Aorta (tissue), 5 donors: ENCODE data around the gene B3GNT5. TPM values are rescaled to one million over a fixed set of nuclear protein-coding genes. Genes with fewer than 3 reads are reported as not detected.

Experiments
- ATAC-seq: fragments of 200-7000 bp; cut with Tn5 transposase; one replicate; pipeline ENCODE4 v1.9.1; 2022; ENCODE audit warnings: moderate library complexity; ENCODE audit not compliant: low FRiP score
- DNase-seq, 2 donors: peaks; one replicate each; pipeline ENCODE4 v3.0.0-alpha.2; 2020
- H3K27ac ChIP-seq, 2 donors: one replicate each; pipeline ENCODE4 v1.5.1; 2013; ENCODE audit warnings: low read length in 2 of 2, mild to moderate bottlenecking in 2 of 2, moderate library complexity in 2 of 2, control low read depth in 1 of 2, inconsistent platforms in 1 of 2, low read depth in 1 of 2
- H3K27me3 ChIP-seq, 2 donors: one replicate each; pipeline ENCODE4 v1.6.1; 2013; ENCODE audit warnings: control low read depth in 1 of 2, low read length in 1 of 2, mild to moderate bottlenecking in 1 of 2, moderate library complexity in 1 of 2; ENCODE audit not compliant: insufficient read depth in 2 of 2, control insufficient read depth in 1 of 2
- H3K36me3 ChIP-seq, 2 donors: one replicate each; pipeline ENCODE4 v1.6.1; 2013; ENCODE audit warnings: control low read depth in 1 of 2, low read length in 1 of 2, mild to moderate bottlenecking in 1 of 2; ENCODE audit not compliant: insufficient read depth in 2 of 2, control insufficient read depth in 1 of 2
- H3K4me1 ChIP-seq, 2 donors: one replicate each; pipeline ENCODE4 v1.6.1; 2013; ENCODE audit warnings: low read length in 2 of 2, control low read depth in 1 of 2, mild to moderate bottlenecking in 1 of 2, moderate library complexity in 1 of 2; ENCODE audit not compliant: insufficient read depth in 2 of 2, control insufficient read depth in 1 of 2
- H3K4me3 ChIP-seq, 2 donors: one replicate each; pipeline ENCODE4 v1.5.1; 2013; ENCODE audit warnings: low read length in 2 of 2, control low read depth in 1 of 2, mild to moderate bottlenecking in 1 of 2
- H3K9me3 ChIP-seq: one replicate; pipeline ENCODE4 v1.6.1; 2013; ENCODE audit warnings: mild to moderate bottlenecking, low read length; ENCODE audit not compliant: control insufficient read depth
- WGBS, 2 donors: extraction: QIAGEN DNeasy Blood & Tissue Kit; methylation state at CpG; one replicate each; pipeline ENCODE4 v1.1.7; 2013; 5-methylcytosine and 5-hydroxymethylcytosine counted together
- intact Hi-C, 2 donors: fragments of 100-400 bp; cut with DNase I; formaldehyde crosslinking; loops; one replicate each; pipeline versions ENCODE4 v1.14.2 to v1.15.0; 2022
- polyA plus RNA-seq, 2 donors: library from polyadenylated mRNA; stranded (reverse); fragments of 200-250 nt; gene quantifications; one replicate each; pipeline ENCODE4 v1.2.3, GENCODE V29; 2013
- total RNA-seq, 2 donors: library from RNA; stranded (reverse); fragmentation: NEBNext Ultra II Directional; extraction: Animal tissue kit (Norgen Biotek cat#: 25700); gene quantifications; one replicate each; pipeline ENCODE4 v1.2.1, GENCODE V29; 2021
- donor health status: healthy with polysubstance abuse.
- donor health status: Bipolar disorder and iron deficiency.
- donor health status: DM: no; HTN: no; CAD: no.
- donor health status: DM: no; HTN: no; CAD: no.
- donor health status: DM: yes; HTN: yes; CAD: no.

B3GNT5 gene
- total and polyA plus RNA-seq, 4 donors = 1.6 to 12.5 (median 9.6) TPM

DNA sequence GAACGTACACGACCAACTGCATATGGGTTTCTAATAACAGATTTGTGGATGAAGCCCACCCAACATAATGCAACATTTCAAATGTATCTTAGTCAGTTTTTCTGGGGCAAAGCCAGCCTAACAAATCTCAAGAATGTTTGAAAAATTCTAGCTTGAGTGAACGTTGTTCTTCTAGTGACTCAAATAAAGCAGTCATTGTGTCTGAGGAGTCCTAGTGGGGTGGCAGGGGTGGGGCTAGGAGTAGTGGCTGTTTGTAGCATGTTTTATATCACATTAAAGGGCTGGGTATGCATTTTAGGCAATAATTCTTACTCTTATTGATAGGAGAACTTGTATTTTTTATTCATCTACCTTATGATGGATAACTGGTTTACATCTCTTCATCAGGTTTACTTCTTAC lies 6.0 kb downstream of the B3GNT5 start:
- no peak overlapping the region for H3K4me3 ChIP-seq
- H3K36me3 ChIP-seq = no peaks in the 10 kb centered on the region
- H3K9me3 ChIP-seq = no peaks in the 10 kb centered on the region
- DNase-seq = no peak
- no peaks in the 10 kb centered on the region for H3K27me3 ChIP-seq
- WGBS, 2 donors = 70 to 71% methylated on average over 3 of the region's 3 CpGs
- intact Hi-C loops = loop anchor here in 1 of 2 donors (10.0 kb wide), 1 partner anchor 126 kb away; no protein-coding TSS in a partner anchor
- H3K4me1 ChIP-seq = no peaks in the 10 kb centered on the region
- ATAC-seq = no peak
- no peak overlapping the region for H3K27ac ChIP-seq

DNA sequence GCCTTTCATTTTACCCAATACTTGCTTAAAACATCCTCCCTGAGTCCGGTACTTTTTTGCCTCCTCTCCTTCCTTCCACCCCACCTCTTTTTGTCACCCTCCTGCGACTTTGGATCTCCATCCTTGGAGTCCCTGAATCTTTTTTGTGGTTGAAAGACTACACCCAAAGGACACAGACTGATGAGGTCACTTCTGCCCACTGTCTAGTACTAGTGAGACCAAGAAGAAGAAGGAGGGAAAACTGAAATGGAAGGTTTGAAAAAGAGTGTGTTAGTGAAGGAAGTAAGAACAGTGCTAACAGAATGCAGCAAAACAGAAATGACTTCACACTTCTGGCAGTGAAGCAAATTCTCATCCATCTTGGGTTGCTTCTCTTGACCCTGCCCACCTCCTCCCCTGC lies 6.6 kb downstream of the B3GNT5 start:
- intact Hi-C loops = loop anchor here in 1 of 2 donors (10.0 kb wide), 1 partner anchor 125 kb away; no protein-coding TSS in a partner anchor
- ATAC-seq (no peak), DNase-seq (no peak)
- Histone ChIP-seq H3K27ac (no peak overlapping the region), H3K9me3 (no peaks in the 10 kb centered on the region), H3K36me3 (no peaks in the 10 kb centered on the region), H3K4me1 (no peaks in the 10 kb centered on the region), H3K4me3 (no peak overlapping the region), H3K27me3 (no peaks in the 10 kb centered on the region)
- 71 to 83% methylated on average over 2 of the region's 2 CpGs for WGBS, 2 donors

DNA sequence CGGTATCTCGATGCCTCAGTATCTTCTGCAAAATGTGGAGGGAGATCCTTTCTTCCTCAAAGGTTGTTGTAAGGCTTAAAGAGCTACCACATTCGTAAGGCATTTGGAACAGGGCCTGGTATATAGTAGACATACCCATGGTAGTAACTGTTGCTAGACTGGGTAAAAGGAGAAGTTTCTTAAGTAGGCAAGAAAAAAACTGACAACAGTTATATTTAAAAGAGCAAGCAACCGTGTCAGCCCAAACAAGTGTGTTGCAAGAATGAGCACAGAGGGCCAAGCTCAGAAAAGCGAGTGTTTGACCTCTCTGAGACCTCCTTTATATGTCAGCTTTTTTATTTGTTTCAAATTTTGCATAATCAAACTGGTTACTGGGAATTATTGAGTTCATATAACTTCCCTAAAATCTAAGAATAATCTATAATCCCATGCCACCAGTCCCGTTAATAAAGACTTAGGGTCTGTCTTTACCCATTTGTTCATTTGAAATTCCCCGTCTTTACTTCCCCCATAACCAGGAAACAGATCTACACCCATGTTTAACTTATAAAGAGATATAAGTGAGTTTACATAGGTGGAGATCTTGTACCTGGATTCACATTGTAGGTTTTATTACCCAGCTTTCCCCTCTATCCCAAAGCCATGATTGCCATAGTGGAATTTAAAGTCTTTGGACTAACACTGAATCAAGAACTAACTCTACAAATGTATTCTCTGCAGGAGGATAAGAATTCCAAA lies 7.3 kb downstream of the B3GNT5 start:
- intact Hi-C loops = no loop called here
- H3K4me1 ChIP-seq = no peaks in the 10 kb centered on the region
- DNase-seq (no peak), ATAC-seq (peak; percentile 66)
- H3K27ac ChIP-seq = no peak overlapping the region
- H3K9me3 ChIP-seq = no peaks in the 10 kb centered on the region
- H3K36me3 ChIP-seq = no peaks in the 10 kb centered on the region
- WGBS, 2 donors = 77 to 78% methylated on average over 7 of the region's 7 CpGs
- no peak overlapping the region for H3K4me3 ChIP-seq
- H3K27me3 ChIP-seq = no peaks in the 10 kb centered on the region

DNA sequence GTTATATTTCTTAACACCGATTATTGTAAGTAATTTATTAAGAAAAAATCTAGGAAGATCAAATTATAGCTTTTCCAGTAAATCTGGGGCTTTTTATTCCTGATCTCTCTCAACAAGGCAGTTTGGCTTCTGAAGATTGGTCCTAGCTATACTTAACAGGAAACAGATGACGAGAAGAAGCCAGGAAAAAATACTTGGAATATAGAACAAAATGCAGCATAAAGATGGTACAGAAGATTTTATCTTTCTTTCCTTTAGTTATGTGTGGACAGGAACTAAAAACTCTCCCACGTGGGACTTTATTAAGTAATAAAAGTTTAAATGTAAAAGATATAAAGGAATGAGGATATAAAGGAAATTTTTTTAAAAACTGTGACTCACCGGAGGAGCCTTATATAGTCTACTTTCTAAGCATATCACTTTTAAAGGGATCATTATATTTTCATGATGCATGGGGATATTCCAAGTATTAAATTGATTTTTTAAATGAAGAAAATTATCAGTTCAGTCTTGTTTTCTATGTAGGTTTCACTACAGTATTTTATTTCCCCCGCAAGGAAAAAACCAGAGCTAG lies 8.2 kb downstream of the B3GNT5 start:
- intact Hi-C loops = no loop called here
- Histone ChIP-seq H3K36me3 (no peaks in the 10 kb centered on the region), H3K4me3 (no peak overlapping the region), H3K27ac (no peak overlapping the region), H3K4me1 (no peaks in the 10 kb centered on the region), H3K9me3 (no peaks in the 10 kb centered on the region), H3K27me3 (no peaks in the 10 kb centered on the region)
- no peak for DNase-seq
- no peak for ATAC-seq
- 90 to 91% methylated on average over 5 of the region's 5 CpGs for WGBS, 2 donors

DNA sequence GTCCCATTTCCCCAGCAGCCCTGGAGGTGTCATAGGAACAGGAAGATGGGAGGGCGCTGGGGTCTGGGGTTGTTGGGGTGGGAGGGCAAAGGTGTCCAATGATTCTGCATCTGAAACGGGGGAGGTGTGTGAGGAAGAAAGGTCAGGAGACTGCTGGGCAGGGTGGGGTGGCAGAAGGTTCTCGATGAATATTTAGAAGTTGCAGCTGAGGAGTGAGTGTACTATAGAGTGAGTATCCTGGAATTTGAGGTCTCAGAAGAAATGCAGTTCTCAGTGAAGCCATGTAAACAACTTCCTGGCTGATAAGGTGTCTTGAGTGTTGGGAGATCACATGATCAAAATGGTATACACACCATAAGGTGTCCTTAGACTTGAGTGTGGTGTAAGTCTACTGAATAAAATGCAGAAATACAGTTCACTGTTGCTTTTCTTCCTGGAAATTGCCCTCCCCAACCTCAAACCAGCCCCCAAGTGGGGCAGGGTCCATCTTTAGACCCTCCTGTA lies 9.9 kb downstream of the B3GNT5 start:
- Histone ChIP-seq H3K27me3 (no peaks in the 10 kb centered on the region), H3K4me3 (no peak overlapping the region), H3K9me3 (no peaks in the 10 kb centered on the region), H3K36me3 (no peaks in the 10 kb centered on the region), H3K27ac (no peak overlapping the region), H3K4me1 (no peaks in the 10 kb centered on the region)
- ATAC-seq = no peak
- 90 to 94% methylated on average over 3 of the region's 3 CpGs for WGBS, 2 donors
- DNase-seq = no peak
- intact Hi-C loops = no loop called here

DNA sequence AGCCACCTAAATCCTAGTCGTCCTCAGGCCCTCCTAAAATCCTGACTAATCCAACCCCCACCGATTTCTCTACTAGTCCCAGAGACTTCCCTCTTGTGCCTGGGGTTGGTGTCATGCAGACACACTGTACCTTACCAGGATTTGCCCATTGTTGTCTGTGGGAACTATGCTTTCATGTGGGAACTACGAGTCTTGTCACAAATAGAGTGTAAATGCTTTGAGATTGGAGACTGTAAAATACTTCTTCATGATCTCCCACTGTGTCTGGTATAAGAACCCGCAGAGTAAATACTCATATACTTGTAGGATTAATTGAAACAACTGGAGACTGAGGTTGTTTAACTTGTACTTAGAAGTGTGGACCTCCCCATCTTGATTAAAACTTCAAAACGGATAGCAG lies 11.2 kb downstream of the B3GNT5 start:
- no peak for ATAC-seq
- no peaks in the 10 kb centered on the region for H3K4me1 ChIP-seq
- no peaks in the 10 kb centered on the region for H3K9me3 ChIP-seq
- intact Hi-C loops = no loop called here
- H3K27ac ChIP-seq = no peak overlapping the region
- WGBS, 2 donors = 70 to 75% methylated on average over 5 of the region's 5 CpGs
- no peak for DNase-seq
- no peak overlapping the region for H3K4me3 ChIP-seq
- H3K27me3 ChIP-seq = no peaks in the 10 kb centered on the region
- no peaks in the 10 kb centered on the region for H3K36me3 ChIP-seq

DNA sequence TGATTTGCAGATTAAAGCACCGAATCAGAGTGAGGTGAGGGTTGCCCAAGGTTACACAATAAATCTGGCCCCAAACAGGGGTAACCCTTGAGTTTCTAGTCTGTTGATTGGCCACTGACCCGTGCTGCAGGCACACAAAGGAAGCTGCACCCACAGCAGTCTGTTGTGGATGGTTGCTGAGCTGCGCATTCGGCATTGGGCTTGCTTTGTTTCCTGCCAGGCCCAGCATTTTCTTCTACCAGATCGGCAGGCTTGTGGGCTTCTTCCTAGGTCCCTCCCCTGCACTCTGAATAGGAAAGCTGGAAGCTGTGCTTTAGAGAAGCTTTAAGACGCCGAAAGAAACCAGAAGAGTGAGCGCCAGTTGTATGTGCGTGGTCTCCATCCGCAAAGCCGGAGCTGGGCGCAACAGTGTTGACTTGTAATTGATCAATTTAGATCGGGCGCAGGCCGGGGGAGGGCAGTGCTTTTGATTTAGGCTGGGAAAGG lies 12.1 kb downstream of the B3GNT5 start:
- no peak overlapping the region for H3K4me3 ChIP-seq

DNA sequence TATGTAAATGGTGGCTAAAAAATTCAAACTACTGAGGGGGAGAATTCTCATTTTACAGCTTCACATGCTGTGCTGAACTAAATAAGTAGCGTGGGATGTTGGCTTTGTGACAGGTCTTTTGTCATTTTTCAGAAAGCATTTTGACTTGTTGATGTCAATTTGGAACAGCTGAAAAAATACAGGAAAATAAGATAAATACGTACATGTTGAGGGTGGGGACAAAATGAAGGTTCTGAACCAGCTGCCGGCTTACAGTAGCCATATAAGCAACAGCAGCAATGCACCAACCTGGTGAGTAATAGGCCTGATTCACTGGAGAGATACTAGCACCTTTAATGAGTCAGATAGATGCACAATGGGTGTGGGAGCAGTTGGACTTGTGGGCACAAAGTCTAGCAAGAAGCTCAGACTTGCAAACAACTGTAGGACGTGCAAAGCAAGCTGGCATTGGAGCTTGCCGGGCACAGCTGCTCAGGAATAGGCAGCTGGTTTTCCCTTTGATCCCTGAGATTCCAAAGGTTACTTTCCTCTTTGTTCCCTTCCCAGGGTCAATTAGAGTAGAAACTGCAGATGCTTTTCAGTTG lies 12.9 kb downstream of the B3GNT5 start:
- Histone ChIP-seq H3K9me3 (no peaks in the 10 kb centered on the region), H3K4me1 (no peaks in the 10 kb centered on the region), H3K27ac (no peak overlapping the region), H3K4me3 (no peak overlapping the region), H3K27me3 (no peaks in the 10 kb centered on the region), H3K36me3 (no peaks in the 10 kb centered on the region)
- WGBS, 2 donors = 71 to 75% methylated on average over 5 of the region's 5 CpGs
- intact Hi-C loops = no loop called here
- ATAC-seq (peak; percentile 31), DNase-seq (no peak)

More for the DNA sequence above, 12.1 kb downstream of the B3GNT5 start:
- Histone ChIP-seq H3K9me3 (no peaks in the 10 kb centered on the region), H3K36me3 (no peaks in the 10 kb centered on the region), H3K27me3 (no peaks in the 10 kb centered on the region), H3K4me1 (no peaks in the 10 kb centered on the region), H3K27ac (no peak overlapping the region)
- ATAC-seq = peak; percentile 45
- WGBS, 2 donors = 60 to 61% methylated on average over 15 of the region's 15 CpGs
- DNase-seq = peak in 1 of 2 donors; percentile 68
- intact Hi-C loops = no loop called here
